Measurements from ENCODE around the gene MARK2. TPM values are rescaled to one million over a fixed set of nuclear protein-coding genes. Genes with fewer than 3 reads are reported as not detected.

MARK2 gene
- total RNA-seq, 2 donors from 2014 or later = 20.2 to 25.5 TPM

GRCh38 chr11:63831326-63831725, 7.6 kb upstream of the MARK2 start:
- Histone ChIP-seq H3K27me3 (replicated peaks; ENCODE audit: insufficient read depth) (no peaks in the 10 kb centered on the region), H3K4me1 (ENCODE audit: control insufficient read depth in 1 of 2, low read depth in 2 of 2) (no peaks in the 10 kb centered on the region), H3K27ac (no peak overlapping the region), H3K4me3 (no peak overlapping the region), H3K9me3 (no peaks in the 10 kb centered on the region), H3K36me3 (peaks cover 10% of the 10 kb centered on the region)
- no peak for TF ChIP-seq CTCF (IDR thresholded peaks at IDR 0.05)
- no peak for ATAC-seq (ENCODE audit: insufficient number of reproducible peaks, low FRiP score, low read depth)
- no peak for DNase-seq (ENCODE audit: low spot score)

- Histone ChIP-seq H3K27ac (no peak overlapping the region), H3K9me3 (no peaks in the 10 kb centered on the region), H3K4me1 (ENCODE audit: control insufficient read depth in 1 of 2, low read depth in 2 of 2) (peaks cover under 1% of the 10 kb centered on the region in 2 donors), H3K27me3 (replicated peaks; ENCODE audit: insufficient read depth) (no peaks in the 10 kb centered on the region), H3K36me3 (peaks cover 3% of the 10 kb centered on the region), H3K4me3 (no peak overlapping the region)
- ATAC-seq (ENCODE audit: insufficient number of reproducible peaks, low FRiP score, low read depth) (no peak), DNase-seq (ENCODE audit: low spot score) (no peak)
- TF ChIP-seq CTCF (IDR thresholded peaks at IDR 0.05) = no peak
These were observed 6.6 kb upstream of the MARK2 start for GRCh38 chr11:63832336-63832735.

- Histone ChIP-seq H3K36me3 (no peaks in the 10 kb centered on the region), H3K27ac (no peak overlapping the region), H3K4me1 (ENCODE audit: control insufficient read depth in 1 of 2, low read depth in 2 of 2) (peaks cover 8% of the 10 kb centered on the region in 2 donors), H3K27me3 (replicated peaks; ENCODE audit: insufficient read depth) (no peaks in the 10 kb centered on the region), H3K4me3 (no peak overlapping the region), H3K9me3 (no peaks in the 10 kb centered on the region)
- TF ChIP-seq CTCF (IDR thresholded peaks at IDR 0.05) = no peak
- DNase-seq (ENCODE audit: low spot score) (no peak), ATAC-seq (ENCODE audit: insufficient number of reproducible peaks, low FRiP score, low read depth) (no peak)
These were observed 5.9 kb upstream of the MARK2 start for GRCh38 chr11:63833048-63833447.

GRCh38 chr11:63834535-63835157, 4.3 kb upstream of the MARK2 start:
- DNase-seq (ENCODE audit: low spot score) (no peak), ATAC-seq (ENCODE audit: insufficient number of reproducible peaks, low FRiP score, low read depth) (no peak)
- Histone ChIP-seq H3K27ac (no peak overlapping the region), H3K9me3 (no peaks in the 10 kb centered on the region), H3K36me3 (no peaks in the 10 kb centered on the region), H3K4me3 (no peak overlapping the region), H3K27me3 (replicated peaks; ENCODE audit: insufficient read depth) (no peaks in the 10 kb centered on the region), H3K4me1 (ENCODE audit: control insufficient read depth in 1 of 2, low read depth in 2 of 2) (peaks cover 10 to 11% of the 10 kb centered on the region in 2 donors)
- TF ChIP-seq CTCF (IDR thresholded peaks at IDR 0.05) = no peak

- Histone ChIP-seq H3K4me1 (ENCODE audit: control insufficient read depth in 1 of 2, low read depth in 2 of 2) (peaks cover 10 to 14% of the 10 kb centered on the region in 2 donors), H3K27me3 (replicated peaks; ENCODE audit: insufficient read depth) (no peaks in the 10 kb centered on the region), H3K27ac (no peak overlapping the region), H3K9me3 (no peaks in the 10 kb centered on the region), H3K4me3 (no peak overlapping the region), H3K36me3 (no peaks in the 10 kb centered on the region)
- DNase-seq (ENCODE audit: low spot score) (no peak), ATAC-seq (ENCODE audit: insufficient number of reproducible peaks, low FRiP score, low read depth) (no peak)
- no peak for TF ChIP-seq CTCF (IDR thresholded peaks at IDR 0.05)
These were observed 3.8 kb upstream of the MARK2 start for GRCh38 chr11:63835158-63835545.
